GM12892 (cell line): Measurements from ENCODE around the gene NHLRC1. TPM values are rescaled to one million over a fixed set of nuclear protein-coding genes. Genes with fewer than 3 reads are reported as not detected.

ENCODE experiments used
- DNase-seq: peaks from one replicate; pipeline ENCODE4 v3.0.0; 2011; ENCODE audit not compliant: insufficient read length
- FAIRE-seq: peaks from 2 replicates; lab custom pipeline; 2011; peaks lifted over from hg19 to GRCh38; lab: Jason Lieb, UNC
- POLR2A ChIP-seq: IDR thresholded peaks from 2 replicates; pipeline ENCODE4 v1.6.1; 2011; ENCODE audit warnings: low read depth, low read length, control low read depth
- POLR2AphosphoS5 ChIP-seq: IDR thresholded peaks from 2 replicates; pipeline ENCODE4 v1.6.1; 2011; ENCODE audit warnings: low read depth, low read length, control low read depth
- TAF1 ChIP-seq: IDR thresholded peaks from 2 replicates; pipeline ENCODE4 v1.6.1; 2011; ENCODE audit warnings: low read depth, mild to moderate bottlenecking, control low read depth, low read length, borderline replicate concordance
- polyA plus RNA-seq: library from polyadenylated mRNA; unstranded; fragments of >200 nt; gene quantifications from one replicate; pipeline ENCODE4 v1.2.1, GENCODE V29; 2012; ENCODE audit warnings: missing spikeins, inconsistent platforms; ENCODE audit not compliant: missing spikeins

Gene NHLRC1
- 0.45 TPM for polyA plus RNA-seq

- peak; percentile 54 for DNase-seq
- FAIRE-seq: peak; percentile 50
- peak; percentile 28; the same call in 1 of the 2 replicates for TF ChIP-seq POLR2A
- no peak for TF ChIP-seq TAF1
- no peak for TF ChIP-seq POLR2AphosphoS5
These were observed at the start of gene NHLRC1 for GRCh38 chr6:18122128-18123093. TSS of gene NHLRC1 (minus strand) at chr6:18122677. CDS start at chr6:18122606, 71 bp downstream.

GRCh38 chr6:18171871-18172270, 49.4 kb upstream of the NHLRC1 start:
- DNase-seq (no peak), FAIRE-seq (no peak)
- TF ChIP-seq POLR2AphosphoS5 (no peak), TAF1 (no peak), POLR2A (no peak)

GRCh38 chr6:18168264-18168663, 45.8 kb upstream of the NHLRC1 start:
- TF ChIP-seq TAF1: no peak
- DNase-seq (no peak), FAIRE-seq (no peak)

DNA sequence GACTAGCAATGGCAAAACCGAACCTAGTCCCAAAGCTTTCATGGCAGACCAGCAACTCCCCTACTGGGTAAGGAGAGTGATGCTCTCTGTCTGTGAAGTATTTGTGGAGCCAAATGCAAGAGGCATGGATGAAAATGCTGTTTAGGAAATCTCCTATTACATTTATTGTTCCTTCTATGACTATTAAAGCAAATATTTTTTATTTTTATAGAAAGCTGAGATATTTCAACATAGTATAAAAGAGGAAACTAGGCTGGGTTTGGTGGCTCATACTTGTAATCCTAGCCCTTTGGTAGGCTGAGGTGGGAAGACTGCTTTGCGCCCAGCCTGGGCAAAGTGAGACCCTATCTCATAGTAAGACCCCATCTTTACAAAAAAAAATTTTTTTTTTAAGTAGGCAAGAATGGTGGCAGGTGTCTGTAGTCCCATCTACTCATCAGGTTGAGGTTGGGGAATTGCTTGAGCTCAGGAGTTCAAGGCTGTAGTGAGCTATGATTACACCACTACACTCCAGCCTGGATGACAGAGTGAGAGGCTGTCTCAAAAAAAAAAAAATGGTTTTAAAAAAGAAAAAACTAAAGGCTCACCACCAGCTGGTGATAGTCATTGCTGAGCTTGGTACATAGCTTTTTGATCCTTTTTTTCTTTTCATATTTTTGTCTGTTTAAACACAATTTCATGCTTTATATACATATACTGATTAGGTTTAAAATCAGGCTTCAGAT, 44.0 kb upstream of the NHLRC1 start:
- FAIRE-seq (no peak), DNase-seq (no peak)
- TF ChIP-seq POLR2AphosphoS5: no peak
- TF ChIP-seq POLR2A: no peak
- TF ChIP-seq TAF1: no peak

- DNase-seq (no peak), FAIRE-seq (no peak)
- TF ChIP-seq POLR2A: no peak
- no peak for TF ChIP-seq POLR2AphosphoS5
- TF ChIP-seq TAF1: no peak
These were observed 43.3 kb upstream of the NHLRC1 start for GRCh38 chr6:18165751-18166150.

- TF ChIP-seq POLR2A (no peak), POLR2AphosphoS5 (no peak), TAF1 (no peak)
- no peak for FAIRE-seq
- DNase-seq: no peak
These were observed 39.9 kb upstream of the NHLRC1 start for GRCh38 chr6:18162401-18162800.

GRCh38 chr6:18161431-18161830, 39.0 kb upstream of the NHLRC1 start:
- FAIRE-seq: no peak

GRCh38 chr6:18160911-18161310, 38.4 kb upstream of the NHLRC1 start:
- no peak for TF ChIP-seq POLR2AphosphoS5
- no peak for TF ChIP-seq POLR2A
- TF ChIP-seq TAF1: no peak
- DNase-seq (no peak), FAIRE-seq (no peak)

More at GRCh38 chr6:18161431-18161830, 39.0 kb upstream of the NHLRC1 start:
- TF ChIP-seq TAF1 (no peak), POLR2A (no peak), POLR2AphosphoS5 (no peak)
- DNase-seq: no peak

DNA sequence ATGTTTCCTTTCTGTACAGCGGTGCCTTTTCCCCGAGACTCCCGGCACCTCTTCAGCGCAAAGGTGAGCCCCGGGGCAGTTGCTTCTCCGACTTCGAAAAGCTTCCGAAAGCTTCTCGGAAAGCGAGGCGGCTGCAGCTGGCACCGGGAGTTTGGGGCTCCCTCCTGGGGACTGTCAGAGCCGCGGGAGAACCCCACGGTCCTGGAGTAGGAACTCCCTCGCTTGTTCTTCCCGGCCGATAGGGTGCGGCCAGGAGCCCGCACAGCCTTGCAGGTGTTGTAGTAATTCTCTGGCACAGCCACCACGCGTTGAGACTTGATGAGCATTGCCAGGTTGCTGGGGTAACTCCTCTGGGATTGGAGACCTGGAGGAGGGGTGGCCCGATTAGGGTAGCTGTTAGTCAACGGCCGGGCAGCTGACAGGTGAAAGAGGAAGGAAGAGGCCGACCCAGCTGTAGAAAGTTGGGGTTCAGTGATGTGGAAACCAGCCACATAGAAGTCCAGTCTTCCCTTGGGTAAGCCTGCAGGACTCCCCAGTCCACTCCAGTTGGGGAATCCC, 33.5 kb upstream of the NHLRC1 start:
- FAIRE-seq: peak; percentile 86
- DNase-seq: peak; percentile 44
- TF ChIP-seq POLR2A (no peak), POLR2AphosphoS5 (no peak), TAF1 (no peak)

DNA sequence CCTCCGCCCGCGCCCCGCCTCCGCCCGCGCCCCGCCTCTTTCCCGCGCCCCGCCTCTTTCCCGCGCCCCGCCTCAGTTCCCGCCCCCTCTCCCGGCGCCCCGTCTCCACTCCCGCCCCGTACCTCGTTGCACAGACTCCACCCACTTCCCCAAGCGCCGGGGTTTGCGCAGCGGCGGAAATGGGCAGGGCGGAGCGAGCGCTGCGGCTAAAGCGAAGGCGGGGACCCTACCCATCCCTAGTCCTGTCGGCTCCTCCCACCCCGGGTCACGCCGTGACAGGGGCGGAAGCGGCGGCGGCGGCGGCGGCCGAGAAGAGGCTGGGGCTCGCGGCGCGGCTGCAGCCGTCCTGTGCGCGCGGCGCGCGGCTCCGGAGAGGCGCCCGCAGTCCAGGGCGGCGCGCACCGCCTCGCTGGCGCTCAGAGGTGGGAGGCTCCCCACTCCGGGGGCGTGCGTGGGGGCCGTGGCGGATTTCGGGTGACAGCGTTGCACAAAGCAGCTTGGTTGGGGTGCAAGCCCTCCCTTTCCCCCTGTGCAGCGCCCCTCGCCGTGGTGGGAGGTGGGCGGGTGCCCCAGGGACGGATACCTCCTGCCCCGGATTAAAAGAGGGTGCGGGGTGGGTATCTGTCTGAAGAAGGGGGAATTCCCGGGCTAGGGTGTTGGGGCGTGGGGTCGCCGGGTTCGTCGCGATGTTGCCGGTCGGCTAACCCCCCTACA, 32.8 kb upstream of the NHLRC1 start, which contains the start of gene KDM1B:
Gene KDM1B (plus strand): TSS at position 273 of the 714 bp plus-strand sequence. CDS start 4,474 bp downstream, outside the sequence.
- TF ChIP-seq TAF1: peak; percentile 48; the same call in 1 of the 2 replicates
- peak; percentile 62; the same call in 1 of the 2 replicates for TF ChIP-seq POLR2A
- TF ChIP-seq POLR2AphosphoS5: no peak
- FAIRE-seq (peak; percentile 97), DNase-seq (peak; percentile 91)
